Stimulated activated CD4-positive, alpha-beta T cell treated with anti-CD3 and anti-CD28 coated beads, Interleukin-12 subunit alpha, Interleukin-12 subunit beta, amount 100 ng/mL, for 48 hours (primary cell): ENCODE measurements around the gene XYLT2.
"Not testable (repeated sequence)": the region's sequence is repeated elsewhere in the genome, so short reads cannot be mapped to it uniquely, and the experiment has no call there.

Experiments used
- DNase-seq, 3 donors: peaks; one replicate each; pipeline ENCODE4 v3.0.0-alpha.2; 2020; ENCODE audit warnings: low read depth in 2 of 3, low spot score in 1 of 3

The XYLT2 gene

GRCh38 chr17:50345432-50346312, at the start of gene XYLT2:
Gene XYLT2 (plus strand): TSS chr17:50346126. CDS start chr17:50346141, 15 bp downstream.
- peak; percentile 84 to 89 (median 86) for DNase-seq

GRCh38 chr17:50297407-50297865, 48.5 kb upstream of the XYLT2 start:
- DNase-seq: peak; percentile 66 to 82 (median 67)

GRCh38 chr17:50298018-50298417, 47.9 kb upstream of the XYLT2 start:
- DNase-seq: no peak

- DNase-seq: no peak
Observed at GRCh38 chr17:50299776-50300175, 46.1 kb upstream of the XYLT2 start.

- DNase-seq: not testable (repeated sequence)
Observed at GRCh38 chr17:50300824-50301223, 45.1 kb upstream of the XYLT2 start.

GRCh38 chr17:50301891-50302584, 43.9 kb upstream of the XYLT2 start:
- no peak for DNase-seq

- no peak for DNase-seq
Observed at GRCh38 chr17:50303051-50303450, 42.9 kb upstream of the XYLT2 start.

GRCh38 chr17:50303596-50303995, 42.3 kb upstream of the XYLT2 start:
- DNase-seq: no peak

GRCh38 chr17:50304781-50305404, 41.0 kb upstream of the XYLT2 start:
- DNase-seq: no peak

GRCh38 chr17:50307654-50308053, 38.3 kb upstream of the XYLT2 start:
- DNase-seq: no peak

GRCh38 chr17:50308666-50309065, 37.3 kb upstream of the XYLT2 start:
- DNase-seq: no peak

GRCh38 chr17:50310455-50311111, 35.3 kb upstream of the XYLT2 start:
- no peak for DNase-seq

- DNase-seq: no peak
Observed at GRCh38 chr17:50311112-50311460, 34.8 kb upstream of the XYLT2 start.

GRCh38 chr17:50311483-50311882, 34.4 kb upstream of the XYLT2 start:
- no peak for DNase-seq

GRCh38 chr17:50312308-50312707, 33.6 kb upstream of the XYLT2 start:
- DNase-seq: no peak

- no peak for DNase-seq
Observed at GRCh38 chr17:50314456-50315011, 31.4 kb upstream of the XYLT2 start.

- DNase-seq: no peak
Observed at GRCh38 chr17:50316016-50316587, 29.8 kb upstream of the XYLT2 start.

GRCh38 chr17:50316660-50317059, 29.3 kb upstream of the XYLT2 start:
- DNase-seq: not testable (repeated sequence)

GRCh38 chr17:50317121-50317520, 28.8 kb upstream of the XYLT2 start:
- no peak for DNase-seq

GRCh38 chr17:50318501-50319285, 27.2 kb upstream of the XYLT2 start:
- DNase-seq: no peak
